ENCODE results near the gene OLFM3.

Gene OLFM3

GRCh38 chr1:101846820-101847219 lies 149.9 kb downstream of the OLFM3 start:
- no peak overlapping the region for H3K4me3 ChIP-seq (ENCODE audit: low read length)
- DNase-seq (ENCODE audit: low read depth), result peak; percentile 2
- no peak for TF ChIP-seq CTCF (IDR thresholded peaks at IDR 0.05; ENCODE audit: insufficient read depth, low read depth, low read length, missing control alignments)

DNA sequence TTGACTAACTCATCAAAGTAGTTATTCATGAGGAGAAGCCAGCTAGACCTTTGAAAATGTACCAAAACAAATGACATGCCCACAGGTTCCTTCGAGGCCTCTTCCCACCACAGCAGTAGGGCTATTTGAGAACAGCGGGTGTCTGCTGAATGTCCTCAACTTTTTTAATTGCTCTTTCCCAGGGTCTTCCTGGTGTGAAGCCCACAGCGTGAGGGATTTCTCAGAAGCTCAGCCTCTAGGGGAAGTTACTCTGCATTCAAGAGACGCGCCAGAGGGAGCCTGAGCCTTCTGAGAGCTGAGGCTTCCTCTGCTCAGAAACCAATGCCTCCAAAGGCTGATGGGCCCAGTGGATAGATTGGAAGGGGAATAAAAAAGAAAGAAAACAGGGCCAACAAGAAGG lies 153.6 kb downstream of the OLFM3 start:
- no peak overlapping the region for H3K4me3 ChIP-seq (ENCODE audit: low read length)
- no peak for TF ChIP-seq CTCF (IDR thresholded peaks at IDR 0.05; ENCODE audit: insufficient read depth, low read depth, low read length, missing control alignments)

DNA sequence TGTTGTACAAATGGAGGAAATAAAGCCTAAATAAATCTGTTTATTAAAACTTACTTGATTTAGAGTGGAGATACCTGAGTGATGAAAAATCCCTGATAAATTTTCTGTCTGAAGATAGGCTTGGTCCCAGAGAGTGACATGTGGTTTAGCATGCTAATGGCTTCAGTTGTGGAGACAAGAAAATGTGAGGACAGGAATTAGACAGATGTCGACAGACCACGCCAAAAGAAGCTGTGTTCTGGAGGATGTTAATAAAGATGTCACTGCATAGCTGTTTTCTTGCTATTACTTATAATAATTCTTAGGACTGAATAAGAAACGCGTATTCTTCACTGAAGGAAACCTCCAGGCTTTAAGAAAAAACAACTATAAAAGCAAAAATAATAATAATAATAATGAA lies 154.9 kb downstream of the OLFM3 start:
- no peak for DNase-seq (ENCODE audit: low read depth)
- H3K4me3 ChIP-seq (ENCODE audit: low read length), result no peak overlapping the region
- no peak for TF ChIP-seq CTCF (IDR thresholded peaks at IDR 0.05; ENCODE audit: insufficient read depth, low read depth, low read length, missing control alignments)

More for the DNA sequence above, 153.6 kb downstream of the OLFM3 start:
- DNase-seq (ENCODE audit: low read depth), result no peak

DNA sequence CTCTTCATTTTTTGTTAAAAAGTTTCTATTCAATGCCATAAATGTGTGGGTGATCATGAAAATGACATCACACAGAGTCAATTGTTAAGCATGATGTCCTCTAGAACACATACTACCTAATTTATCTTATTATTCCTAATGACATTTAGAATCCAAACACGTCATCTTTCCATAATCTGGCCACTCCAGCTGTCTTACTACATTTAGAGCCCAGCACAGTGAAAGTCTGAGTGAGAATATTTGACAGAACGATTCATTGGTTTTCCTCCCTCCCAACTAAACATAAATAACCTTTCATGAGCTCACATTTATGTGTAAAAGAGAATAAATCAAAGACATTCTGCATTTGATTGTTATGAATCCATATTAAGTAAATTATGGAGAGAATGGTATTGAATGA lies 160.7 kb downstream of the OLFM3 start:
- H3K4me3 ChIP-seq (ENCODE audit: low read length), result no peak overlapping the region
- no peak for TF ChIP-seq CTCF (IDR thresholded peaks at IDR 0.05; ENCODE audit: insufficient read depth, low read depth, low read length, missing control alignments)
- no peak for DNase-seq (ENCODE audit: low read depth)

DNA sequence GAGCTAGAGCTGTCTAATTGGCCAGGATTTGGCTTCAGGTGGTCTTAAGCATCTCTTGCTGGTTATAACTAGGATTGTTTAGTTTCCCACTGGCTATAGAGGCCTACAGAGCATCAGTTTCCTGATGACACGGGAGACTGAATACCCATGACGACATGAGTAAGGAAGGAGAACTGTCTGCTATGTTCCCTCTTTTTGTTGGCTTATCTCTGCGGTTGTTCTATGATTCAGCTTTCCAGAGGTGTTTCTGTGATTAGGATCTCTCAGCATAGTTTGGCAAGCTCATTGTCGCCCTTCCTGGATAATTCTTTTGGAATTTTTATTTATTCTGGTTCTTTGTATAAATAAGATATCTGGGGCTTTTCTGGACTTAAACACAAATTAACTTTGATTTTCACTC lies 163.4 kb downstream of the OLFM3 start:
- no peak for TF ChIP-seq CTCF (IDR thresholded peaks at IDR 0.05; ENCODE audit: insufficient read depth, low read depth, low read length, missing control alignments)
- H3K4me3 ChIP-seq (ENCODE audit: low read length), result no peak overlapping the region
- no peak for DNase-seq (ENCODE audit: low read depth)

- no peak for DNase-seq (ENCODE audit: low read depth)
- TF ChIP-seq CTCF (IDR thresholded peaks at IDR 0.05; ENCODE audit: insufficient read depth, low read depth, low read length, missing control alignments), result no peak
Measured at GRCh38 chr1:101826416-101826815, 170.3 kb downstream of the OLFM3 start.

GRCh38 chr1:101820071-101820470 lies 176.7 kb downstream of the OLFM3 start:
- TF ChIP-seq CTCF (IDR thresholded peaks at IDR 0.05; ENCODE audit: insufficient read depth, low read depth, low read length, missing control alignments), result peak; percentile 60
- DNase-seq (ENCODE audit: low read depth), result peak; percentile 58

More at GRCh38 chr1:101826416-101826815, 170.3 kb downstream of the OLFM3 start:
- no peak overlapping the region for H3K4me3 ChIP-seq (ENCODE audit: low read length)

More at GRCh38 chr1:101820071-101820470, 176.7 kb downstream of the OLFM3 start:
- no peak overlapping the region for H3K4me3 ChIP-seq (ENCODE audit: low read length)

Measured in epithelial cell of esophagus (primary cell).